Mucosa of descending colon (tissue), 3 donors: ENCODE data around the gene TRIM62. TPM values are rescaled to one million over a fixed set of nuclear protein-coding genes. Genes with fewer than 3 reads are reported as not detected.

Experiments used
- ATAC-seq: fragments of 200-7000 bp; cut with Tn5 transposase; one replicate; pipeline ENCODE4 v1.9.1; 2020; ENCODE audit warnings: mild to moderate bottlenecking, moderate library complexity
- DNase-seq, 3 donors: peaks; one replicate each; pipeline ENCODE4 v3.0.0-alpha.2; 2020
- H3K36me3 ChIP-seq: fragments of 200-600 bp; one replicate; pipeline ENCODE4 v1.8.0; 2021; ENCODE audit warnings: low read depth, mild to moderate bottlenecking
- H3K4me1 ChIP-seq: fragments of 200-600 bp; one replicate; pipeline ENCODE4 v1.8.0; 2021; ENCODE audit warnings: low read depth, mild to moderate bottlenecking
- H3K4me3 ChIP-seq: fragments of 200-600 bp; one replicate; pipeline ENCODE4 v1.8.0; 2021; ENCODE audit warnings: mild to moderate bottlenecking
- H3K9me3 ChIP-seq: fragments of 200-600 bp; one replicate; pipeline ENCODE4 v1.8.0; 2021; ENCODE audit warnings: mild to moderate bottlenecking
- CTCF ChIP-seq: fragments of 200-600 bp; IDR thresholded peaks from one replicate; pipeline ENCODE4 v1.8.0; 2022; ENCODE audit warnings: antibody characterized with exemption, mild to moderate bottlenecking
- intact Hi-C, 2 donors: fragments of 100-400 bp; cut with DNase I in 1 of 2; cut with micrococcal nuclease in 1 of 2; formaldehyde crosslinking; loops; one replicate each; pipeline versions ENCODE4 v1.11.0 to v1.11.1; 2022; cut with DNase I, micrococcal nuclease
- total RNA-seq, 3 donors: library from RNA; stranded (reverse); fragmentation: NEBNext Ultra II Directional in 2 of 3; extraction: Animal tissue kit (Norgen Biotek cat#: 25700) in 2 of 3; gene quantifications; one replicate each; pipeline versions ENCODE4 v1.2.1 to v1.2.4, GENCODE V29; 2021 to 2023
- donor health status: DM: no; HTN: no; CAD: no; lungs with moderate emphysema.
- donor health status: DM: no; HTN: no; CAD: no.
- donor health status: DM: no; HTN: yes; CAD: no.

TRIM62 gene
- total RNA-seq, 3 donors from 2014 or later, result 5.0 to 9.3 (median 5.2) TPM

DNA sequence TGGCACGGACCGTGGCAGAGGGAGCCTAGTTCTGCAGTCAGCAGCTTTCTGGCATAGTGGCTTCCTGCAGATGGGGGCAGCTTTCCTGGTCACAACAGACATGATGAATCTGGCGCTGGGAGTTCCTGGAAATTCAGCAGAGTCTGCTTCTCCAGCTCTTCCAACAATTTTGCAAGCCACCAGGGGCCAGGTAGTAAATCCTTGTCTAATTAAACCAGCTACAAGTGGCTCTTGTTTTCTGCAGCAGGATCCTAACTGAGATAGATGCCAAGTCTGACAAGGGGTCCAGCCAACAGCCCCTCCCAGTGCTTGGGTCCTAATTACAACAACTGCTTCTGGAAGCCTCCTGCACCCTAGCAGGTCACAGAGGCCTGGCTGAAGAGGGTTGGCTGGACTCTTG, 35.8 kb downstream of the TRIM62 start:
- Histone ChIP-seq H3K9me3 (no peaks in the 10 kb centered on the region), H3K4me3 (no peak overlapping the region), H3K36me3 (no peaks in the 10 kb centered on the region), H3K4me1 (no peaks in the 10 kb centered on the region)
- ATAC-seq (no peak), DNase-seq (no peak)
- TF ChIP-seq CTCF, result no peak
- intact Hi-C loops, result no loop called here

GRCh38 chr1:33143698-33144097, 38.1 kb downstream of the TRIM62 start:
- DNase-seq, result no peak
- Histone ChIP-seq H3K36me3 (no peaks in the 10 kb centered on the region), H3K9me3 (no peaks in the 10 kb centered on the region), H3K4me1 (no peaks in the 10 kb centered on the region), H3K4me3 (no peak overlapping the region)
- ATAC-seq, result no peak
- TF ChIP-seq CTCF, result no peak
- intact Hi-C loops, result no loop called here

GRCh38 chr1:33143176-33143575, 38.7 kb downstream of the TRIM62 start:
- DNase-seq, result no peak
- no peak overlapping the region for H3K4me3 ChIP-seq
- no peak for ATAC-seq
- H3K9me3 ChIP-seq, result no peaks in the 10 kb centered on the region
- intact Hi-C loops, result no loop called here
- H3K36me3 ChIP-seq, result no peaks in the 10 kb centered on the region
- no peaks in the 10 kb centered on the region for H3K4me1 ChIP-seq
- TF ChIP-seq CTCF, result no peak

- intact Hi-C loops, result no loop called here
- Histone ChIP-seq H3K4me3 (no peak overlapping the region), H3K36me3 (no peaks in the 10 kb centered on the region), H3K9me3 (no peaks in the 10 kb centered on the region), H3K4me1 (no peaks in the 10 kb centered on the region)
- DNase-seq, result no peak
- TF ChIP-seq CTCF, result no peak
- no peak for ATAC-seq
These were observed 39.3 kb downstream of the TRIM62 start for GRCh38 chr1:33142483-33143064.

GRCh38 chr1:33141781-33142180, 40.1 kb downstream of the TRIM62 start:
- ATAC-seq, result no peak
- intact Hi-C loops, result no loop called here
- no peak for DNase-seq
- no peaks in the 10 kb centered on the region for H3K4me1 ChIP-seq
- no peaks in the 10 kb centered on the region for H3K36me3 ChIP-seq
- no peak overlapping the region for H3K4me3 ChIP-seq
- no peaks in the 10 kb centered on the region for H3K9me3 ChIP-seq
- TF ChIP-seq CTCF, result no peak

GRCh38 chr1:33141216-33141615, 40.6 kb downstream of the TRIM62 start:
- no peak for ATAC-seq
- H3K4me1 ChIP-seq, result no peaks in the 10 kb centered on the region
- H3K36me3 ChIP-seq, result no peaks in the 10 kb centered on the region
- no peak for DNase-seq
- intact Hi-C loops, result no loop called here
- H3K4me3 ChIP-seq, result no peak overlapping the region
- H3K9me3 ChIP-seq, result no peaks in the 10 kb centered on the region
- TF ChIP-seq CTCF, result no peak
